Measurements from ENCODE around the gene SEMA6C. TPM values are rescaled to one million over a fixed set of nuclear protein-coding genes. Genes with fewer than 3 reads are reported as not detected.
"Not testable (repeated sequence)": the region's sequence is repeated elsewhere in the genome, so short reads cannot be mapped to it uniquely, and the experiment has no call there.

Gene SEMA6C
- total RNA-seq, 2 donors from 2014 or later = 1.6 to 3.2 TPM

DNA sequence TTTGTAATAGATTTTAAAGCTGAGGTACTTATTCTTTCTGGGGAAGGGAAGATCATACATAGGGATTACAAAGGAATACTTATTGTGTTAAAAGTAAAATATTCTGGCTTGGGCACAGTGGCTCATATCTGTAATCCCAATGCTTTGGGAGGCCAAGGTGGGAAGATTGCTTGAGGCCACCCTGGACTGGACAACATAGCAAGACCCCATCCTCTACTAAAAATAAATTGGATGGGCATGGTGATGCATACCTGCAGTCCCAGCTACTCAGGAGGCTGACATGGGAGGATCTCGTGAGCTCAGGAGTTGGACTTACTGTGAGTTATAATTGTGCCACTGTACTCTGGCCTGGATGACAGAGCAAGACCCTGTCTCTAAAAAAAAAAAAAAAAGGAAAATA, 48.3 kb downstream of the SEMA6C start:
- Histone ChIP-seq H3K36me3 (no peaks in the 10 kb centered on the region), H3K27me3 (no peaks in the 10 kb centered on the region), H3K4me3 (no peak overlapping the region), H3K27ac (no peak overlapping the region), H3K4me1 (no peaks in the 10 kb centered on the region), H3K9ac (ENCODE audit: low read depth in 2 of 2, low read length in 2 of 2) (no peak overlapping the region), H3K9me3 (no peaks in the 10 kb centered on the region)
- TF ChIP-seq CTCF (IDR thresholded peaks at IDR 0.05) = no peak
- DNase-seq = no peak
- intact Hi-C loops (cut with DNase I) = loop anchor here (5.0 kb wide), 1 partner anchor 59 kb away; the partner anchor contains the start of gene TNFAIP8L2

- not testable (repeated sequence) for H3K27me3 ChIP-seq; H3K4me1 ChIP-seq; H3K9me3 ChIP-seq; H3K36me3 ChIP-seq; H3K4me3 ChIP-seq; DNase-seq; H3K9ac ChIP-seq (ENCODE audit: low read depth in 2 of 2, low read length in 2 of 2); H3K27ac ChIP-seq
- intact Hi-C loops (cut with DNase I) = loop anchor here (5.0 kb wide), 1 partner anchor 60 kb away; the partner anchor contains the start of gene TNFAIP8L2
Measured at GRCh38 chr1:151097426-151097825, 49.0 kb downstream of the SEMA6C start.

DNA sequence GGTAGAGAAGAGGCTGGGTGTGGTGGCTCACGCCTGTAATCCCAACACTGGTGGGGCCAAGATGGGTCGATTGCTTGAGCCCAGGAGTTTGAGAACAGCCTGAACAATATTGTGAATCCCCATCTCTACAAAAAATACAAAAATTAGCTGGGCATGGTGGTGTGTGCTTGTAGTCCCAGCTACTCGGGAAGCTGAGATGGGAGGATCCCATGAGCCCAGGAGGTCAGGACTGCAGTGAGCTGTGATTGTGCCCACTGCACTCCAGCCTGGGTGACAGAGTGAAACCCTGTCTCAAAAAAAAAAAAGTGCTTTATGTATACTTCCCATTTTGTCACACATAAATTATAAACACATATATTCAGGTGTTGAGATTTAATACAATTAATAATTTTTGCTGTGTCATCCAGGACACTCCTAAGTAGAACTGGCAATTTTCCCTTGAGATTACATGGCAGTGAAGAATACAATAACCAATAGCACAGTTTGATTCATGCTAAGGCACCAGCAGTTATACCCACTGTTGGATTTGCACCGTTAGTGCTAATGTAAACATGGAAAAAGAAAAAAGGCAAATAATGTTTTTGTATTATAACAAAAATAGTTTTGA, 60.4 kb downstream of the SEMA6C start:
- intact Hi-C loops (cut with DNase I) = no loop called here
- H3K4me1 ChIP-seq = no peaks in the 10 kb centered on the region
- no peaks in the 10 kb centered on the region for H3K27me3 ChIP-seq
- no peak overlapping the region for H3K9ac ChIP-seq (ENCODE audit: low read depth in 2 of 2, low read length in 2 of 2)
- TF ChIP-seq CTCF (IDR thresholded peaks at IDR 0.05) = no peak
- no peak for DNase-seq
- no peak overlapping the region for H3K27ac ChIP-seq
- no peak overlapping the region for H3K4me3 ChIP-seq
- no peaks in the 10 kb centered on the region for H3K36me3 ChIP-seq
- no peaks in the 10 kb centered on the region for H3K9me3 ChIP-seq

Other genes starting within 250 kb of the SEMA6C start
- 10 to 100 TPM; 28.2 to 32.8 TPM for gene SETDB1, start 220.3 kb downstream of the SEMA6C start, total RNA-seq
- 100 to 1,000 TPM; 140 to 157 TPM for gene CERS2, start 171.8 kb downstream of the SEMA6C start, total RNA-seq
- gene ANXA9, start 164.3 kb downstream of the SEMA6C start, total RNA-seq = under 1 TPM; 0.40 to 0.53 TPM
- 10 to 100 TPM; 40.4 to 43.1 TPM for gene MINDY1, start 139.7 kb downstream of the SEMA6C start, total RNA-seq
- 10 to 100 TPM; 20.4 to 21.5 TPM for gene PRUNE1, start 138.2 kb downstream of the SEMA6C start, total RNA-seq
- gene BNIPL, start 110.0 kb downstream of the SEMA6C start, total RNA-seq = 1 to 10 TPM in 1 of 2 donors, under 1 TPM in 1; 0.69 to 1.9 TPM
- 1 to 10 TPM; 2.6 to 3.2 TPM for gene C1orf56, start 98.9 kb downstream of the SEMA6C start, total RNA-seq
- 10 to 100 TPM; 57.9 to 66.8 TPM for gene CDC42SE1, start 87.0 kb downstream of the SEMA6C start, total RNA-seq
- 1 to 10 TPM in 1 of 2 donors, under 1 TPM in 1; 0.42 to 1.3 TPM for gene MLLT11, start 86.2 kb downstream of the SEMA6C start, total RNA-seq
- gene GABPB2, start 75.9 kb downstream of the SEMA6C start, total RNA-seq = 10 to 100 TPM; 13.1 to 15.2 TPM
- gene TNFAIP8L2, start 10.0 kb upstream of the SEMA6C start, total RNA-seq = 1 to 10 TPM in 1 of 2 donors, under 1 TPM in 1; 0.72 to 1.2 TPM
- 1 to 10 TPM; 6.8 to 7.2 TPM for gene LYSMD1, start 19.3 kb upstream of the SEMA6C start, total RNA-seq
- gene SCNM1, start 19.5 kb upstream of the SEMA6C start, total RNA-seq = 10 to 100 TPM; 22.7 to 31.8 TPM
- gene TMOD4, start 29.4 kb upstream of the SEMA6C start, total RNA-seq = under 1 TPM in 1 of 2 donors, not detected in 1; 0.67 TPM
- gene VPS72, start 43.6 kb upstream of the SEMA6C start, total RNA-seq = 10 to 100 TPM; 38.8 TPM
- 10 to 100 TPM; 33.3 to 38.9 TPM for gene PIP5K1A, start 51.9 kb upstream of the SEMA6C start, total RNA-seq
- 100 to 1,000 TPM; 103 to 158 TPM for gene PSMD4, start 108.1 kb upstream of the SEMA6C start, total RNA-seq
- gene ZNF687, start 135.7 kb upstream of the SEMA6C start, total RNA-seq = 10 to 100 TPM; 27.5 to 28.4 TPM
- gene PI4KB, start 180.8 kb upstream of the SEMA6C start, total RNA-seq = 10 to 100 TPM; 47.2 to 53.5 TPM
- 10 to 100 TPM; 28.6 to 44.1 TPM for gene RFX5, start 200.6 kb upstream of the SEMA6C start, total RNA-seq
- gene SELENBP1, start 226.1 kb upstream of the SEMA6C start, total RNA-seq = 100 to 1,000 TPM; 744 to 902 TPM

All from colonic mucosa (tissue), 4 donors.